ENCODE results near the gene VPS41. TPM values are rescaled to one million over a fixed set of nuclear protein-coding genes. Genes with fewer than 3 reads are reported as not detected.

The VPS41 gene
- total RNA-seq, 2 donors from 2014 or later: 74.3 to 79.7 TPM

GRCh38 chr7:38932509-38933168 is 23.6 kb upstream of the VPS41 start:
- H3K4me1 Mint-ChIP-seq (ENCODE audit: low read depth in 2 of 2): peaks cover 0 to 4% of the 10 kb centered on the region in 2 donors
- peaks cover 13 to 15% of the 10 kb centered on the region in 2 donors for H3K27me3 Mint-ChIP-seq
- no peak overlapping the region for H3K4me3 Mint-ChIP-seq
- DNase-seq (ENCODE audit: low spot score): peak; percentile 64
- ATAC-seq: no peak
- no peaks in the 10 kb centered on the region for H3K9me3 Mint-ChIP-seq
- no peaks in the 10 kb centered on the region for H3K36me3 Mint-ChIP-seq
- H3K27ac Mint-ChIP-seq: no peak overlapping the region

- no peak for DNase-seq (ENCODE audit: low spot score)
- Mint-ChIP-seq H3K27me3 (peaks cover 8 to 12% of the 10 kb centered on the region in 2 donors), H3K9me3 (no peaks in the 10 kb centered on the region), H3K36me3 (no peaks in the 10 kb centered on the region), H3K4me3 (no peak overlapping the region), H3K27ac (no peak overlapping the region), H3K4me1 (ENCODE audit: low read depth in 2 of 2) (peaks cover 0 to 4% of the 10 kb centered on the region in 2 donors)
- ATAC-seq: no peak
Measured at GRCh38 chr7:38929460-38930171, 20.6 kb upstream of the VPS41 start.

DNA sequence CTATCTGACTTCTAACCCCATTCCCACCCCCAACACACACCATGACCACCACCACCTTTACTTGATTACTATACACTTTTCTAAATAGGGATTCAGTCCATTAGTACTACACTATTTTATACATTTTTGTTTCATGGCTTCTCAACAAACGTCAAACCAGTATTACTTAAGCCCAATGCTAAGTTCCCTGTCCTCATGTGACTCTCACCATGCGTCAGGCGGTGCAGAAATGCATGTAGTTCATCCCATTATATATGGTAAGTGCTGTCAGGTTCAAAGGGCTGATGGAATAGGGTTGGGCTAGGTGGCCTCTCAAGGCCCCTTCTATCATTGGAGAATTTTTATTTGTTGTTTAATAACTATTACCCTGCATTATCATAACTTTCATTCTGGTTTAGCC is 19.5 kb upstream of the VPS41 start:
- peaks cover 8 to 12% of the 10 kb centered on the region in 2 donors for H3K27me3 Mint-ChIP-seq
- no peak for DNase-seq (ENCODE audit: low spot score)
- H3K4me1 Mint-ChIP-seq (ENCODE audit: low read depth in 2 of 2): peaks cover 0 to 4% of the 10 kb centered on the region in 2 donors
- H3K4me3 Mint-ChIP-seq: no peak overlapping the region
- H3K36me3 Mint-ChIP-seq: no peaks in the 10 kb centered on the region
- H3K27ac Mint-ChIP-seq: no peak overlapping the region
- no peaks in the 10 kb centered on the region for H3K9me3 Mint-ChIP-seq
- ATAC-seq: no peak

DNA sequence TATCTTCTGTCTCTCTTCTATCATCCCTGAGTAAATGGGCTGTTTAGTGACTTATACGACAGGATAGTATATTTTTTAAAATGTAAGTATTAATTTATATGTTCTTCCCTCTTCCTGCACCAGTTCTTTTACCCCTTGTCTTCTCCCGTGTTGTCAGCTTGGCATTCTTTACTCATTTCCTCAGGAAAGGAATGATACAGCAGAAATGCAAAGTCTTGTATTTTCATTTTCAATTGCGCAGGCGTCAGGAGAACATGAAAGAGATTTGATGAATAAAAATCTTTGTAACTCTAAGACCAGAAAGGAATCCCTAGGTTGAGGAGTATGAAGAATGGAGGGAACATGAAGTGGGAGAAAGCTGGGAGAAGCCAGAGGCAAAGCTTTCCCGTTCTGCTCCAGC is 18.8 kb upstream of the VPS41 start:
- H3K4me1 Mint-ChIP-seq (ENCODE audit: low read depth in 2 of 2): peaks cover 0 to 4% of the 10 kb centered on the region in 2 donors
- ATAC-seq (no peak), DNase-seq (ENCODE audit: low spot score) (no peak)
- H3K4me3 Mint-ChIP-seq: no peak overlapping the region
- H3K9me3 Mint-ChIP-seq: no peaks in the 10 kb centered on the region
- no peaks in the 10 kb centered on the region for H3K36me3 Mint-ChIP-seq
- peaks cover 8 to 12% of the 10 kb centered on the region in 2 donors for H3K27me3 Mint-ChIP-seq
- H3K27ac Mint-ChIP-seq: no peak overlapping the region

DNA sequence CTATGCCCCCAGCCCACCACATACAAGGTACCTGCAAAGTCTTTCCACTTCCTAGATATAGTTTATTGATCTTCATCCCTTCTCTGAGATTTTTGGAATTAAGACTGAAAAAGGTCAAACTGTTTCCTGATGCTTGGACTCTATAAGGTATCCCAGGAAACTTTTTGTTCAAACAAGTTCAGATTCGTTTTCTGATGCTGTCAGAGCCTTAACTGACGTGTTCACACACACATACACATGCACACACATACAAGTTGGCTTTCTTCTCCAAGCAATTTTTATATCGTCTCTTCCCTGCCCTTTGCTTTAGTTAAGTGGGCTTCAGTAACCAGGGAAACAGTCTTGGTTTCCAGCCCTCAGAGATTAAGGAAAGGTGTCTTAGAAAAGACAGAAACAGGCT is 11.7 kb upstream of the VPS41 start:
- H3K27ac Mint-ChIP-seq: no peak overlapping the region
- H3K9me3 Mint-ChIP-seq: no peaks in the 10 kb centered on the region
- H3K27me3 Mint-ChIP-seq: peaks cover 12 to 21% of the 10 kb centered on the region in 2 donors
- H3K4me1 Mint-ChIP-seq (ENCODE audit: low read depth in 2 of 2): no peaks in the 10 kb centered on the region
- DNase-seq (ENCODE audit: low spot score): no peak
- no peaks in the 10 kb centered on the region for H3K36me3 Mint-ChIP-seq
- ATAC-seq: no peak
- H3K4me3 Mint-ChIP-seq: no peak overlapping the region

- Mint-ChIP-seq H3K4me1 (ENCODE audit: low read depth in 2 of 2) (no peaks in the 10 kb centered on the region), H3K27ac (no peak overlapping the region), H3K4me3 (no peak overlapping the region), H3K36me3 (no peaks in the 10 kb centered on the region), H3K9me3 (no peaks in the 10 kb centered on the region), H3K27me3 (peaks cover 10 to 36% of the 10 kb centered on the region in 2 donors)
- no peak for DNase-seq (ENCODE audit: low spot score)
- ATAC-seq: no peak
Measured at GRCh38 chr7:38916396-38916795, 7.4 kb upstream of the VPS41 start.

DNA sequence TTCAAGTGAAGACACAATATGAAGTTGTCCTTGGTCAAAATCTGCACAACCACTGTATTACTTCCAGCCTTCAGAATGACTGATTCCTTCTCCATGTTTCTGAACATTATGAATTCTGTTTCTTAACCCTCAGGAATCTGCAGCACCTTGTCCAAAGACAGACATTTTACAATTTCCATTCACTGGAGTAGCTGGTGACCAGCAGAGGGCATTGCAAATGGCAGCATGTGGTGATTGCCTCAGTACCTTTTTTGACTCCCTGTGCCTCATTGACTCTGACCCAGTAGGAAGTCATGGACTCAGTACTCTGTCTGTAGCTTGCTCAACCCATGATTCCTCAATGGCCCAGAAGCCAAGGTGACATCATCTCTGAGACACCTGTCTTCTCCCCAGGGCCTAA is 879 bp upstream of the VPS41 start:
- H3K4me1 Mint-ChIP-seq (ENCODE audit: low read depth in 2 of 2): peaks cover 16 to 28% of the 10 kb centered on the region in 2 donors
- no peak for DNase-seq (ENCODE audit: low spot score)
- H3K27ac Mint-ChIP-seq: peak overlapping the region; percentile 80 to 95
- peaks cover 3 to 24% of the 10 kb centered on the region in 2 donors for H3K27me3 Mint-ChIP-seq
- peak overlapping the region; percentile 97 for H3K4me3 Mint-ChIP-seq
- H3K36me3 Mint-ChIP-seq: no peaks in the 10 kb centered on the region
- ATAC-seq: no peak
- H3K9me3 Mint-ChIP-seq: no peaks in the 10 kb centered on the region

- Mint-ChIP-seq H3K4me3 (peak overlapping the region; percentile 97), H3K27me3 (peaks cover 3% of the 10 kb centered on the region in 2 donors), H3K27ac (no peak overlapping the region), H3K36me3 (no peaks in the 10 kb centered on the region), H3K4me1 (ENCODE audit: low read depth in 2 of 2) (peaks cover 25 to 42% of the 10 kb centered on the region in 2 donors), H3K9me3 (no peaks in the 10 kb centered on the region)
- DNase-seq (ENCODE audit: low spot score): no peak
- no peak for ATAC-seq
Measured at GRCh38 chr7:38907766-38908165, 1.2 kb downstream of the VPS41 start.

- H3K4me3 Mint-ChIP-seq: no peak overlapping the region
- no peak overlapping the region for H3K27ac Mint-ChIP-seq
- H3K9me3 Mint-ChIP-seq: no peaks in the 10 kb centered on the region
- peaks cover 32 to 49% of the 10 kb centered on the region in 2 donors for H3K4me1 Mint-ChIP-seq (ENCODE audit: low read depth in 2 of 2)
- H3K27me3 Mint-ChIP-seq: peaks cover 0 to 3% of the 10 kb centered on the region in 2 donors
- DNase-seq (ENCODE audit: low spot score): no peak
- no peak for ATAC-seq
- no peaks in the 10 kb centered on the region for H3K36me3 Mint-ChIP-seq
Measured at GRCh38 chr7:38907066-38907465, 1.9 kb downstream of the VPS41 start.

GRCh38 chr7:38905056-38905759 is 3.8 kb downstream of the VPS41 start:
- DNase-seq (ENCODE audit: low spot score): no peak
- peak overlapping the region; percentile 16 for H3K4me3 Mint-ChIP-seq
- H3K9me3 Mint-ChIP-seq: no peaks in the 10 kb centered on the region
- H3K4me1 Mint-ChIP-seq (ENCODE audit: low read depth in 2 of 2): peaks cover 43 to 62% of the 10 kb centered on the region in 2 donors
- peak overlapping the region in 1 of 2 donors; percentile 28 for H3K27ac Mint-ChIP-seq
- peak in 1 of 2 donors; percentile 31 for ATAC-seq
- H3K36me3 Mint-ChIP-seq: peaks cover 5% of the 10 kb centered on the region
- no peaks in the 10 kb centered on the region for H3K27me3 Mint-ChIP-seq

- no peak for ATAC-seq
Measured at GRCh38 chr7:38903057-38903456, 5.9 kb downstream of the VPS41 start.

DNA sequence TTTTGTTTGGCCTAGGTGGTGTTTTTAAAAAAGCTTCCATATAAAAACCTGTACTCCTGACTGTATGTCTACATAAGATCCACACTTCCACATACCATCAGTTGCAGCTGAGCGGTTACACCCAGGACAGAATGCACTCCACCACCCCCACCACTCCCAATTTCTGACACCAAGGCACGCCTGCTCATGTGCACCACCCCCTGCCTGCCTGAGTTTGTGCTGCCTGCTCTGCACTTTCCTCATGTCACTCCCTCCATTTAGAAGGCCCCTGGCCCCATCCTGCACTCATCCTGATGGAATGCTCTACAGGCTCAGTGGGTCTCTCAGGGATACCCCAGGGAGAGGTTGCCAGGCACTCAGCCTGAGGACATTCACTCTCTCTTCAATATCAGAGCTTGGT is 6.5 kb downstream of the VPS41 start:
- H3K27me3 Mint-ChIP-seq: no peaks in the 10 kb centered on the region
- peaks cover 5% of the 10 kb centered on the region for H3K36me3 Mint-ChIP-seq
- no peaks in the 10 kb centered on the region for H3K9me3 Mint-ChIP-seq
- peak overlapping the region in 1 of 2 donors; percentile 69 for H3K27ac Mint-ChIP-seq
- ATAC-seq (no peak), DNase-seq (ENCODE audit: low spot score) (no peak)
- no peak overlapping the region for H3K4me3 Mint-ChIP-seq
- peaks cover 36 to 59% of the 10 kb centered on the region in 2 donors for H3K4me1 Mint-ChIP-seq (ENCODE audit: low read depth in 2 of 2)

More at GRCh38 chr7:38903057-38903456, 5.9 kb downstream of the VPS41 start:
- no peaks in the 10 kb centered on the region for H3K9me3 Mint-ChIP-seq
- no peaks in the 10 kb centered on the region for H3K27me3 Mint-ChIP-seq
- DNase-seq (ENCODE audit: low spot score): no peak
- no peak overlapping the region for H3K4me3 Mint-ChIP-seq
- peaks cover 37 to 60% of the 10 kb centered on the region in 2 donors for H3K4me1 Mint-ChIP-seq (ENCODE audit: low read depth in 2 of 2)
- H3K36me3 Mint-ChIP-seq: peaks cover 5% of the 10 kb centered on the region
- peak overlapping the region in 1 of 2 donors; percentile 69 for H3K27ac Mint-ChIP-seq

DNA sequence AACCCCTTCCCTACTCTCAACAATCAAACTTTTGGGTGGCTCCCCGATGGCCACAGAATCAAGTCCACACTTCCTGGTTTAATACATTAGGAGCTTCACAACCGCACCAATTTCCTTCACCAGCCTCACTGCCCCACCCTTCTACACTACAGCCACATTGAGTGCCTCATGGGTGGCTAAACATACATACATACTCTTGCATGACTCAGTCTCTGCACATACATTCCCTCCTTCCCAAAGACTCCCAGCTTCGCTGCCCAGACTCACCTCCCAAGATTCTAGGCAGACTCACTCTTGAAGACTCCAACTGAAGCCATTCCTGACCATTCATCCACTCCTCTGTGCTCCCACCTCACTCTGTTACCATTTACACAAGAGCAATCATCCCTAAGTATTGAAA is 15.9 kb downstream of the VPS41 start:
- H3K4me1 Mint-ChIP-seq (ENCODE audit: low read depth in 2 of 2): peaks cover 26 to 31% of the 10 kb centered on the region in 2 donors
- no peaks in the 10 kb centered on the region for H3K9me3 Mint-ChIP-seq
- H3K27me3 Mint-ChIP-seq: no peaks in the 10 kb centered on the region
- H3K4me3 Mint-ChIP-seq: no peak overlapping the region
- H3K27ac Mint-ChIP-seq: no peak overlapping the region
- H3K36me3 Mint-ChIP-seq: peaks cover 18% of the 10 kb centered on the region
- no peak for ATAC-seq
- DNase-seq (ENCODE audit: low spot score): no peak

DNA sequence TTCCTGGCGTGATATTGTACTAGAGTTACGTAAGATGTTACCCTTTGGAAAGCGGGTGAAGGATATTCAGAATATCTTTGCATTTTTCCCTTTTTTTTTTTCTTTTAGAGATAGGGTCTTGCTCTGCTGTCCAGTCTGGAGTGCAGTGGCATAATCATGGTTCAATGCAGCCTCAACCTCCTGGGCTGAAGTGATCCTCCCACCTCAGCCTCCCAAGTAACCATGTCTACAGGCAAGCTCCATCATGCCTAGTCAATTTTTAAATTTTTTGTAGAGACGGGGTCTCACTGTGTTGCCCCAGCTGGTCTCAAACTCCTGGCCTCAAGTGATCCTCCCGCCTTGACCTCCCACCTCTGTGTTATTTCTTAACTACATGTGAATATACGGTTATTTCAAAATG is 18.4 kb downstream of the VPS41 start:
- Mint-ChIP-seq H3K4me1 (ENCODE audit: low read depth in 2 of 2) (peaks cover 38 to 45% of the 10 kb centered on the region in 2 donors), H3K27ac (no peak overlapping the region), H3K27me3 (no peaks in the 10 kb centered on the region), H3K4me3 (no peak overlapping the region), H3K36me3 (peaks cover 9% of the 10 kb centered on the region), H3K9me3 (no peaks in the 10 kb centered on the region)
- ATAC-seq (no peak), DNase-seq (ENCODE audit: low spot score) (no peak)

All from natural killer cell treated with Interleukin-12 subunit alpha and Interleukin-12 subunit beta and Interleukin-15 and Interleukin-18, amount 100 ng/mL, for 72 hours (primary cell).